Stimulated activated CD8-positive, alpha-beta memory T cell treated with anti-CD3 and anti-CD28 coated beads, Interleukin-7, amount 100 ng/mL, for 48 hours (primary cell): ENCODE data around the gene FBXL7.

ENCODE experiments used
- DNase-seq, 2 donors: peaks; one replicate each; pipeline ENCODE4 v3.0.0-alpha.2; 2020; ENCODE audit warnings: low read depth in 1 of 2; ENCODE audit errors: extremely low read depth in 1 of 2

Gene FBXL7

DNA sequence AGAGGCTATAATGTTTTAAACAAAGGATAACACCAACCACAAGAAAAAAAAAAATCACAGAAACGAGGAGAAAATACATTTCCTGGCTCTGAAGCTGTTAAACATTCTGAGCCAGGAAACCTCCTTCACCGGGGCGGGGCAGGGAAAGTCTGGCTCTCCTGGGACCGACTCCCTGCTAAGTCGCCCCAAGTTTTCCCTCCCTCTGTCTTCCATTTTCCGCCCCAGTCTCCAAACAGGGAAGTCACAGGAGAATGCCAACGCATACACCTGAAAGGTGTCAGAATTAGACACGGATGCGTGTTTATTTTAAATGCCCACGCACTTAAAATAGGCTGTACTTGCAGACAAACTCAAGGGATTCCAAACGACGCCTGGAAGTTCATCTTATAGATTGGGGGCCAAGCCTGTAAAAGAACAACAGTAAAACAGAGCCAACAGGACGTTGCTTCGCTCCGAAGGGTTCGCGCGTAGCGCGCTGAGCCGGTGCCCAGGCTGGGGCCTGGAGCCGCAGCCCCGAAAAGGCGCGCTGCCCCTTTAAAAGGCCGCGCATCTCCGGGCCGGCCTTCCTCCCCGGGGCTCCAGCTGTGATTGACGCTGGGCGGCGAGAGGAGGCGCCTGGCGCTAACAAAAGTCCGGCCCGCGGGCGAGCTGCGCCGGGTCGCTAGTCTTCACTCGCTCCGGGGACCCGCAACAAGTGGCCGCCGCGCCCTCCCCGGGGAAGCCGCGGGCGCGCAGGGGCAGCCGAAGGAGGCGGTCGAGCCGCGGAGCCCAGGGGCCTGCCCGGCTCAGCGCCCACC, at the start of gene FBXL7:
Gene FBXL7, plus strand, starts transcription at position 653 of the 797 bp plus-strand sequence.
- DNase-seq: no peak

DNA sequence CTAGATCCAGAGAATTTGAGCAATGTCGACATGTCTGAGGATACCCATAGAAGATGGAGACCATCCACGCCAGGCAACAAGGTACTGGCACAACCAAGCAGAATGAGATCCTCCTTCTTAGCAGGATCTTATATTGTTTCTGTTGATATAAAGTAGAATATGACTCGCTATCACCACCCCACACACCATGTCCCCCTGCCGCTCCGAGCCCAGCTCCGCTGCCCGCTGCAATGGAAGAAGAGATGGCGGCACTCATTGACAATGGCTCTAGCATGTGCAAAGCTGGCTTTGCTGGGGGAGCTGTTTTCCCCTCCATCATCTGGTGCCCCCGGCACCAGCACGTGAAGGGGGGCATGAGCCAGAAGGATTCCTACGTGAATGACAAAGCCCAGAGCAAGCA, 49.5 kb upstream of the FBXL7 start:
- no peak for DNase-seq

GRCh38 chr5:15450949-15451348, 49.0 kb upstream of the FBXL7 start:
- DNase-seq: no peak

DNA sequence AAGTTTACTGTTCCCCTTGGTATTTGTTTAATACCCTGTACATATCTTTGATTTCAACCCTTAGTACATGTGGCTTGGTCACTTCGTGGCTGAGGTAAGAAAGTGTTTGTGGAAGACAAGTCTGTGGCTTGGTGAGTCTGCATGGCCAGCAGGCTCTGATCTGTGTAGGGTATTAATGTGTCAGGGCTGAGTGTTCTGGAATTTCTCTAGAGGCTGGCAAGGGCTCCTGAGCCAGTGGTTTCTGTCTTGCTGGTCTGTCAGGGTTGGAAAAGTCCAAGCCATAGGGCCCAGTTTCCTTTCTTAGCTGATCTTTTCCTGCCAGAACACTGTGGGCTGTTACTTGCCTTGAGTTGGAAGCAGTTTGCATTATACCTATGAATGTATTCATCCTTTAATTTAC, 48.0 kb upstream of the FBXL7 start:
- DNase-seq: no peak

DNA sequence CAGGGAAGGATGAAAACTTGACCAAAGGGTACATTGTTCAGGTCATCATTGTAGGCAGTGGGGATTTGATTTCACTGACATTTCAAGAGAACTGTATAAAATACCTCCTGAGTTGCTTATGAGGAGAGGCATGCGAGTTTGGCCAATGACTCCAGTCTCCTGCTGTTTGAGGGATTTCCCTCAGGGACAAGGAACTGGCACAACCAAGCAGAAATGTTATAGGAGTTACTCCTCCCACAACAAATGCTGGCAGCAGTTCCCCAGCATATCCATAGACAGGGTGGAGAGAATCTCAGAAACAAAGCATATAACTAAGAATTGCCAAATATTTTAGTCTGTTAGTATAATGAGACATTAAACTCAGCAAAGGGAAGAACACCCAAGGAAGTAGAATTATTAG, 47.2 kb upstream of the FBXL7 start:
- DNase-seq: no peak

- no peak for DNase-seq
Measured at GRCh38 chr5:15459200-15459599, 40.8 kb upstream of the FBXL7 start.

DNA sequence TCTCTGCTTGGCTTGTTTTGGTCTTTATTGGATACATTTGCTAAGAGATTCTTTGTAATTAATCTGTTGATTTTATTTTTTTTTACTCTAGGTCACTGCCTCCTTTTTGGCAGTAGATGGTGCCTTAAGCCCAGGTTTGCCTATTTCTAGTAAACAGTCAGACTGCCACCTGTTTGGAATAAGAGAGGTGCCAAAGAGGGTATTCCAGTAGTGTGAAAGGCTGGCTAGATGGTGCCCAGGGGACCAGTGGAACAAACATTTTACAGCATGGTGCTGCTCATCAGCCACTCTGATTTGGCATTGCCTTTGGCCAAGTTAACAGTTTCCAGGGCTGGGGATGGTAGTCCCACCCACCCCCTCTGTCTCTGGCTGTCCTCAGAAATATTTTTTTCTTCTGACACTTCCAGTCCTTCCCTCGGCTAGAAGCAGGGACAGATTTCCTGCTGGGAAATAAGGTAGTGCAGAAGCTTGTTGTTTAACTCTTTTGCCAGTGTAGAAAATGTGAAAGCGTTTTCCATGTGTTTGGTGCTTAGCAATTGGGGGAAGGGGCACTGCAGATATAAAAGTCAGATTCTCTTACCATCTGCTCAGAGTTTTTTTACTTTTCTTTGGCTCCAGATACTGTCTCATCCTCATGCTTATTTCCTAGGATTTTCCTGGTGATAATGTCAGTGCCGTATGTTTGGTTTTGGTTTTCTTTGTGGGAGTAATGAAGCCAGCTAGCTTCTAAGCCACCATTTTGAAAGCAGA, 36.6 kb upstream of the FBXL7 start:
- DNase-seq: no peak

DNA sequence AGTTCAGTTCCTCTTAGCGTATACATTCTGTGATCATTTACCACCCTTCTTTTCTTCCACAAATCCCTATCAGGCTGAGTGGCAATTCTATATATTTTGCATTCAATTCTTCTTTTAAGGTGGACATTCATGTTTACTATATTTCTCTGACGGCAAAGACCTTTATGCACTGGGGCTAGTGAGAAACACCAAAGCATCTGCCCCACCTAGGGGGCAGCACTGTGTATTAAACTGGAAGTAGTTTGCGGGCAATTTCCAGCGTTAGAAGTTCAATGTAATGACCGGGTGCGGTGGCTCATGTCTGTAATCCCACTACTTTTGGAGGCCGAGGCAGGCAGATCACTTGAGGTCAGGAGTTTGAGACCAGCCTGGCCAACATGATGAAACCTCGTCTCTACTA, 27.9 kb upstream of the FBXL7 start:
- DNase-seq: no peak

DNA sequence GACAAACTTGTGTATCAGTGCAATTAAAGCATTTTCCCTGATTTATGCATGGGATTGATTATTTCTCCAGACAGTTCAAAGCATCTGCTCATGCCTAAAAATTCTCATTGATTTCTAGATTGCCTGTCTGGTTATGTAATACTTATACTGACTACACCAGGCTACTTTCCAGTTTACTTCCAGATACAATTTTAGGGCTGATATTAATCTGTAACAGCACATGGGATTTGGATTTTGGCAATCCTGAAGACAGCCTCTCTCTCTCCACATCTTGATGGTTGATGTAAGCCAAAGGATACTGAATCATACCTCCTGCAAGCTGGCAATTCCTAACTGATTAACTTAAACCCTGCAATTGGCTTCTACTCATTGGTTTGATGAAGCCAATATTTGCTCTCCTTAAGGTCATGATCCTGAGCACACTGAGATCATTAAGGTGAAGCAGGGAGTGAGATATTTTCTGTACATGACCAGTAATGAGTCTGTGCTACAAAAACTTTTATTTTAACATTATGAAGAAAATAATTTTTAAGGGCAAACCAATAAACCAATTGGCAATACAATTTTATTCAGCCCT, 25.7 kb upstream of the FBXL7 start:
- no peak for DNase-seq

DNA sequence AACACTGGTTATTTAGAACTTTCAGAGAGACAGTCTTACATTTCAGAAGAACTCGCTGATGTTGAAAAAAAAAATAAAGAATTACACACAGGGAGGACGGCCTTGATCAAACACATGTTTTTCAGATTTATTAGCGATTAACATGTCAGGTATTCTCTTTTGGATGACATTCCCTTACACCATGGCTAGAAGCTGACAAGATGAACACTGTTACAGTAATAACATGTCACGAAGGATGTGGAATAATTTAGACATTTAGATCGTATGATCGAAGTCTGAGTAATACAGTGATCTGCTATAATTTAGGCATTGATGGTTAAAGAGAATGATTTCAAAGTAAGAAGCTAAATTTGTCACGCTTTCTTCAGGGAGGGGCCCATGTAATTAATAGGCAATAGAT, 24.6 kb upstream of the FBXL7 start:
- DNase-seq: no peak

GRCh38 chr5:15476977-15477376, 23.0 kb upstream of the FBXL7 start:
- no peak for DNase-seq

GRCh38 chr5:15480436-15480835, 19.5 kb upstream of the FBXL7 start:
- DNase-seq: no peak

GRCh38 chr5:15483351-15484097, 16.5 kb upstream of the FBXL7 start:
- no peak for DNase-seq

- DNase-seq: no peak
Measured at GRCh38 chr5:15487228-15487627, 12.8 kb upstream of the FBXL7 start.

GRCh38 chr5:15489571-15490235, 10.3 kb upstream of the FBXL7 start:
- no peak for DNase-seq

DNA sequence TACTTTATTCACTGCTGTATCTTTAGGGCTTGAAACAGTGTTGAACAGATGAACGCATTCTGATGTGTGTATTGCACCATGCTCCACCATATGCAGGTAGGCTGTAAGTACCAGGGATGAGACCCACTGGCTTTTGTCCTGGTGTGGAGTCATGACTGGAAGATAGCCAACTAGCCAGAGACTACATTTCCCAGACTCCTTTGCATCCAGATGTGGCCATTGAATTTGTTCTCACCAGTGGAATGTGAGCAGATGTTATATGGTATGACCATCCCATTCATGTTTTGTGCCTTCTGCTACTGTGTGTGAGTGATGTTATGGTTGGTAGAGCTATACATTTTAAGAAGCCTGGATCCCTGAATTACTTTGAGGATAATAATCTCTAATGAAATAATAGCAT, 7.4 kb upstream of the FBXL7 start:
- no peak for DNase-seq

DNA sequence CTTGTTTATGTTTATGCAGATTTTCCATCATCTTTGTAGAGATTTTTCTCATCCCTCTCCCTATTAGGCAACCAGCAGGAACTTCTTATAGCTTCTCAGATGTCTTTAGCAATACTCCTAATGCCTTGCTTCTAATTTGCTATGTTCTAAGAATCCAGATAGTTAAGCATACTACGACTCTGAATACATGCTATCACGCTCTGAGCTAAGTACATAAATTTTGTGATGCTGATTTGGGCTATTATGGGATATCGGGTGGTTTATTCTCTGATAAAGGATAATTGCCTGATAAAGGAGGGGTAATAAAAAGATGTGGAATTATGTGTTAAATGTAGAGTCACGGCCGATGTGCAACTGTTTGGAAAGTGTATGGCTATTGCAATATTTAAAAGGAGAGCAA, 6.5 kb upstream of the FBXL7 start:
- no peak for DNase-seq

- DNase-seq: no peak
Measured at GRCh38 chr5:15495026-15495425, 5.0 kb upstream of the FBXL7 start.

- DNase-seq: no peak
Measured at GRCh38 chr5:15496886-15497285, 3.1 kb upstream of the FBXL7 start.

DNA sequence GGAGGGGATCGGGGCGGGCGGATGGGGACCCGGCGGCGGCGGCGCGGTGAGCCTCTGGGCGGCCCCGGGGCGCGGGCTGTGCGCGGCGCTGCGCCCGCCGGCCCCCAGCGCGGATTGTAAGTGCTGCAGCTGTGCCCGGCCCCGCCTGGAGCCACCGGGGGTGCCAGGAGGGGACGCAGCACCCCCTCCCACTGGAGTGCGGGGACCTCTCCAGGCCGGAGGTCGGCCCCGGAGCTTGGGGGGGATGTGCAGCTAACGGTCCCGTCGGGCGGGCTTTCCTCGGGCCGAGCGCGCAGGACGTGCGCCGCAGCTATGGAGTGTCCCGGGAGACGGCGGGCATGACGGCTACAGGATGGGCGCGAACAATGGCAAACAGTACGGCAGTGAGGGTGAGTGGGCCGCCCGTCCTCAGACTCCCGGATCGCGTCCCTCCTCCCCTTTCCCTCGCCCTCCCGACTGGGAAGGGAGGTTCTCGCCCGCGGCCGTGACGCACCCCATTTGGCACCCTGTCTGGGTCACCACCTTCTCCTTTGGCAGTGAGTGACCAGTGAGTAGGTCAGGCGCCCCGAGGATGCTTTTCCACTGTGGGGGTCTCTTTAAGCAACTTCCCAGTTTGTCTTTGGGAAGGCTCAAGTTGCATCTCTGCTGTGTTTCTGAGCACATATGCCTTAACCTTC, 483 bp downstream of the FBXL7 start:
- no peak for DNase-seq
